HCT116 (cell line): ENCODE data around the gene RRAS2. TPM values are rescaled to one million over a fixed set of nuclear protein-coding genes. Genes with fewer than 3 reads are reported as not detected.
"Not testable (repeated sequence)": the region's sequence is repeated elsewhere in the genome, so short reads cannot be mapped to it uniquely, and the experiment has no call there.

Experiments used
- ATAC-seq: fragments of 200-7000 bp; cut with Tn5 transposase; 2 replicates; pipeline ENCODE4 v1.9.1; 2020; ENCODE audit warnings: mild to moderate bottlenecking, moderate library complexity
- BruUV-seq: library from RNA; stranded (reverse); fragments of 400-500 nt; replicated peaks from 2 replicates; lab custom pipeline; 2021; lab: Mats Ljungman, UMichigan
- CTCF ChIA-PET: fragments of 300-600 bp; sonication (Branson Sonifier 250); formaldehyde crosslinking; loops from one replicate; lab custom pipeline; 2021; ENCODE audit warnings: antibody characterized with exemption; lab: Charles Lee
- POLR2A ChIA-PET: fragments of 300-600, 350-600 bp; sonication (Branson Sonifier 250); formaldehyde crosslinking; loops from one replicate; lab custom pipeline; 2021; ENCODE audit warnings: antibody characterized with exemption; lab: Charles Lee
- RAD21 ChIA-PET, 2 experiments: fragments of 300-600 bp; sonication (Branson Sonifier 250); formaldehyde crosslinking; loops; one replicate each; lab custom pipeline; 2023; ENCODE audit warnings: low total read pairs in 2 of 2; ENCODE audit not compliant: uncharacterized antibody in 2 of 2, unreplicated experiment in 2 of 2, low non-redundant PET in 1 of 2; lab: Charles Lee
- DNase-seq: peaks from one replicate; pipeline ENCODE4 v3.0.0-alpha.2; 2010; ENCODE audit warnings: low read depth, low spot score
- H2AFZ ChIP-seq: fragments of 200-600 bp; shearing (Covaris generic), sonication (generic); 2 replicates; pipeline ENCODE4 v1.6.1; 2017; ENCODE audit warnings: low read depth, mixed run types, mixed read lengths, antibody characterized with exemption, low read length; ENCODE audit not compliant: poor library complexity, severe bottlenecking
- H3K27ac ChIP-seq: 2 replicates; pipeline ENCODE4 v1.5.1; 2012; ENCODE audit warnings: low read depth, low read length
- H3K27me3 ChIP-seq: fragments of 200-600 bp; sonication (generic); 2 replicates; pipeline ENCODE4 v1.6.1; 2016; ENCODE audit warnings: mixed run types, low read length, mixed read lengths; ENCODE audit not compliant: insufficient read depth
- H3K36me3 ChIP-seq, 2 experiments: fragments of 200-500 bp in 1 of 2; fragments of 200-600 bp in 1 of 2; sonication (Bioruptor generic) in 1 of 2; sonication (generic) in 1 of 2; 2 replicates each; pipeline versions ENCODE4 v1.5.1 to v1.6.1; 2014 to 2016; ENCODE audit warnings: low read length in 2 of 2, inconsistent platforms in 1 of 2, mixed read lengths in 1 of 2, mixed run types in 1 of 2; ENCODE audit not compliant: insufficient read depth in 2 of 2, control insufficient read depth in 1 of 2
- H3K4me1 ChIP-seq, 2 experiments: fragments of 200-600 bp in 1 of 2; sonication (generic) in 1 of 2; 2 replicates each; pipeline versions ENCODE4 v1.5.1 to v1.6.1; 2012 to 2017; ENCODE audit warnings: low read length in 2 of 2, inconsistent platforms in 1 of 2, mild to moderate bottlenecking in 1 of 2, mixed read lengths in 1 of 2, mixed run types in 1 of 2, moderate library complexity in 1 of 2; ENCODE audit not compliant: insufficient read depth in 2 of 2, control insufficient read depth in 1 of 2
- H3K4me2 ChIP-seq: fragments of 200-600 bp; sonication (generic); 2 replicates; pipeline ENCODE4 v1.6.1; 2017; ENCODE audit warnings: mixed run types, low read length, mixed read lengths
- H3K4me3 ChIP-seq, 2 experiments: fragments of 200-600 bp in 1 of 2; sonication (generic) in 1 of 2; replicated peaks in 1 of 2; 2 replicates each; pipeline ENCODE4 v1.5.1; 2011 to 2016; ENCODE audit warnings: low read length in 2 of 2, control low read depth in 1 of 2, low read depth in 1 of 2, mild to moderate bottlenecking in 1 of 2, mixed read lengths in 1 of 2, mixed run types in 1 of 2
- H3K79me2 ChIP-seq: fragments of 200-600 bp; sonication (generic); 2 replicates; pipeline ENCODE4 v1.6.1; 2017; ENCODE audit warnings: mild to moderate bottlenecking, mixed run types, low read length, moderate library complexity, mixed read lengths; ENCODE audit not compliant: insufficient read depth
- H3K9ac ChIP-seq: fragments of 200-600 bp; sonication (generic); 2 replicates; pipeline ENCODE4 v1.6.1; 2016; ENCODE audit warnings: low read length, mixed read lengths
- H3K9me2 ChIP-seq: fragments of 200-600 bp; sonication (generic), shearing (Covaris generic); 2 replicates; pipeline ENCODE4 v1.6.1; 2017; ENCODE audit warnings: mixed run types, mild to moderate bottlenecking, moderate library complexity; ENCODE audit not compliant: insufficient read depth
- H3K9me3 ChIP-seq, 2 experiments: fragments of 200-500 bp in 1 of 2; fragments of 200-600 bp in 1 of 2; sonication (Bioruptor generic) in 1 of 2; sonication (generic) in 1 of 2; 2 replicates each; pipeline ENCODE4 v1.6.1; 2014 to 2017; ENCODE audit warnings: low read length in 2 of 2, mixed read lengths in 2 of 2, inconsistent platforms in 1 of 2, low read depth in 1 of 2, mild to moderate bottlenecking in 1 of 2, mixed run types in 1 of 2, moderate library complexity in 1 of 2; ENCODE audit not compliant: control insufficient read depth in 1 of 2, insufficient read depth in 1 of 2
- H4K20me1 ChIP-seq: fragments of 200-600 bp; sonication (generic), shearing (Covaris generic); 2 replicates; pipeline ENCODE4 v1.6.1; 2017; ENCODE audit warnings: mixed run types, mild to moderate bottlenecking, moderate library complexity; ENCODE audit not compliant: insufficient read depth
- CBX3 ChIP-seq: IDR thresholded peaks from 2 replicates; pipeline ENCODE4 v1.6.1; 2012; ENCODE audit warnings: low read depth
- EZH2 ChIP-seq: fragments of 200-600 bp; sonication (generic); IDR thresholded peaks from 2 replicates; pipeline ENCODE4 v1.6.1; 2017; ENCODE audit warnings: antibody characterized with exemption, mixed run types
- EZH2phosphoT487 ChIP-seq: fragments of 200-600 bp; IDR thresholded peaks from 2 replicates; pipeline ENCODE4 v1.6.1; 2018; ENCODE audit warnings: antibody characterized with exemption, borderline replicate concordance
- POLR2A ChIP-seq: IDR thresholded peaks from 2 replicates; pipeline ENCODE4 v1.7.0; 2011; ENCODE audit warnings: borderline replicate concordance; ENCODE audit not compliant: insufficient read depth, insufficient read length; ENCODE audit errors: extremely low read depth
- SIN3A ChIP-seq: IDR thresholded peaks from 2 replicates; pipeline ENCODE4 v1.6.1; 2012; ENCODE audit warnings: low read depth
- SP1 ChIP-seq: IDR thresholded peaks from 2 replicates; pipeline ENCODE4 v1.6.1; 2012; ENCODE audit warnings: low read depth
- TCF7L2 ChIP-seq: IDR thresholded peaks from 2 replicates; pipeline ENCODE4 v1.7.0; 2011; ENCODE audit warnings: borderline replicate concordance, inconsistent platforms; ENCODE audit not compliant: insufficient read depth, insufficient read length; ENCODE audit errors: extremely low read depth
- YY1 ChIP-seq: IDR thresholded peaks from 2 replicates; pipeline ENCODE4 v1.6.1; 2011; ENCODE audit warnings: low read length, low read depth, moderate library complexity, mild to moderate bottlenecking; ENCODE audit not compliant: insufficient replicate concordance; ENCODE audit errors: extremely low read depth
- ZNF274 ChIP-seq: fragments of 200-500 bp; sonication (Bioruptor generic); IDR thresholded peaks from 2 replicates; pipeline ENCODE4 v1.6.1; 2014; ENCODE audit warnings: mild to moderate bottlenecking, low read depth, low read length, inconsistent platforms
- intact Hi-C: fragments of 100-400 bp; cut with micrococcal nuclease; formaldehyde crosslinking; loops from 2 replicates; pipeline ENCODE4 v1.10.0; 2022
- total RNA-seq: library from RNA; stranded (reverse); gene quantifications from one replicate; pipeline ENCODE4 v1.2.1, GENCODE V29; 2021; ENCODE audit not compliant: unreplicated experiment
- TF ChIP-seq, protein P1 (sequence below): IDR thresholded peaks from 2 replicates; pipeline ENCODE4 v1.6.1; 2011; ENCODE audit warnings: mild to moderate bottlenecking, low read length, moderate library complexity; ENCODE audit not compliant: insufficient replicate concordance; ENCODE audit errors: extremely low read depth
- TF ChIP-seq, protein P2 (sequence below): IDR thresholded peaks from 2 replicates; pipeline ENCODE4 v1.6.1; 2012

RRAS2 gene
- total RNA-seq, 1 experiment from 2014 or later, result 54.5 TPM

DNA sequence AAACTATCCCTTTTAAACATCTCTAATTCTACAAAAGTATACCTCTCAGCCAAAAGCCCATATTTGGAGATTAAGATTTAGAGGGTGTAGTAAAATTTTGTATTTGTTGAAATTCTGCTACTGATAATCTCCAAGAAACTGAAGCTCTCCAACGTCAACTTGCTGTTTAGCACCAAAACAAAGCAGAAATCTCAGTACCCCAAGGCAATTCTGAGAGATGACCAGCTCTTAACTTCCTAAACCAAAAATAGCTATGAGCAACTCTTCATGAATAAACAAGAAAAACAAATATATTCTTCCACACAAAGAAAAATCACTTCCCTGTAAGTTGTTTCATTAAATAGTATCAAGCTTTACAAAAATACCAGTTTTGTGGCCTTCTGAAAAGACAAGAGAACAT lies 13.3 kb downstream of the RRAS2 start:
- DNase-seq (no peak), ATAC-seq (no peak)
- peaks cover 97% of the 10 kb centered on the region for H3K79me2 ChIP-seq
- no peak overlapping the region for H3K4me2 ChIP-seq
- BruUV-seq, result no TSS peak
- H3K27me3 ChIP-seq, result no peaks in the 10 kb centered on the region
- peaks cover 0 to 13% of the 10 kb centered on the region in 2 experiments; a peak in 1 of 4 replicates for H3K36me3 ChIP-seq
- H3K27ac ChIP-seq, result no peak overlapping the region
- H3K4me1 ChIP-seq, result no peaks in the 10 kb centered on the region; a peak in 1 of 4 replicates
- RAD21 ChIA-PET, result no interaction called here
- intact Hi-C loops, result no loop called here
- no peaks in the 10 kb centered on the region; the same call in 1 of the 2 replicates for H4K20me1 ChIP-seq
- CTCF ChIA-PET, result no interaction called here
- TF ChIP-seq YY1 (no peak), SIN3A (no peak), ZNF274 (no peak), TCF7L2 (no peak), SP1 (no peak), EZH2phosphoT487 (no peak), CBX3 (no peak), POLR2A (no peak), EZH2 (no peak)
- TF ChIP-seq, protein P1, sequence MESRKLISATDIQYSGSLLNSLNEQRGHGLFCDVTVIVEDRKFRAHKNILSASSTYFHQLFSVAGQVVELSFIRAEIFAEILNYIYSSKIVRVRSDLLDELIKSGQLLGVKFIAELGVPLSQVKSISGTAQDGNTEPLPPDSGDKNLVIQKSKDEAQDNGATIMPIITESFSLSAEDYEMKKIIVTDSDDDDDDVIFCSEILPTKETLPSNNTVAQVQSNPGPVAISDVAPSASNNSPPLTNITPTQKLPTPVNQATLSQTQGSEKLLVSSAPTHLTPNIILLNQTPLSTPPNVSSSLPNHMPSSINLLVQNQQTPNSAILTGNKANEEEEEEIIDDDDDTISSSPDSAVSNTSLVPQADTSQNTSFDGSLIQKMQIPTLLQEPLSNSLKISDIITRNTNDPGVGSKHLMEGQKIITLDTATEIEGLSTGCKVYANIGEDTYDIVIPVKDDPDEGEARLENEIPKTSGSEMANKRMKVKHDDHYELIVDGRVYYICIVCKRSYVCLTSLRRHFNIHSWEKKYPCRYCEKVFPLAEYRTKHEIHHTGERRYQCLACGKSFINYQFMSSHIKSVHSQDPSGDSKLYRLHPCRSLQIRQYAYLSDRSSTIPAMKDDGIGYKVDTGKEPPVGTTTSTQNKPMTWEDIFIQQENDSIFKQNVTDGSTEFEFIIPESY, result no peak
- TF ChIP-seq, protein P2, sequence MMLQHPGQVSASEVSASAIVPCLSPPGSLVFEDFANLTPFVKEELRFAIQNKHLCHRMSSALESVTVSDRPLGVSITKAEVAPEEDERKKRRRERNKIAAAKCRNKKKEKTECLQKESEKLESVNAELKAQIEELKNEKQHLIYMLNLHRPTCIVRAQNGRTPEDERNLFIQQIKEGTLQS, result no peak
- no peak overlapping the region for H3K9ac ChIP-seq
- H2AFZ ChIP-seq, result no peak overlapping the region
- POLR2A ChIA-PET, result no interaction called here
- H3K4me3 ChIP-seq, result no peak overlapping the region
- H3K9me2 ChIP-seq, result no peaks in the 10 kb centered on the region
- H3K9me3 ChIP-seq, result 0 out of 4 replicates have a peak, but pooled peaks cover 0 to 8% of the 10 kb centered on the region in 2 experiments

DNA sequence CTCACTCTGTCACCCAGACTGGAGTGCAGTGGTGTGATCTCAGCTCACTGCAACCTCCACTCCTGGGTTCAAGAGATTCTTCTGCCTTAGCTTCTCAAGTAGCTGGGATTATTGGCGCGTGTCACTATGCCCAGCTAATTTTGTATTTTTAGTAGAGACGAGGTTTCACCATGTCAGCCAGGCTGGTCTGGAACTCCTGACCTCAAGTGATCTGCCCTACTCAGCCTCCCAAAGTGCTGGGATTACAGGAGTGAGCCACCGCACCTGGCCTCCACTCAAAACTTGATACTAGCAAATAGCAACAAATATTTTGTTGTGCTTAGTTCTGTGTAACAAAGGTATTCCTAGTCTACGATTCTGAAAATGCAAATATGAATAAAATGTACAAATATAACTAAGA lies 14.0 kb downstream of the RRAS2 start:
- H3K27me3 ChIP-seq, H3K4me2 ChIP-seq, DNase-seq, H2AFZ ChIP-seq, H3K27ac ChIP-seq, RAD21 ChIA-PET, H3K9me2 ChIP-seq, BruUV-seq, ATAC-seq, POLR2A ChIA-PET, H3K4me3 ChIP-seq, H3K9me3 ChIP-seq, CTCF ChIA-PET, H3K9ac ChIP-seq, intact Hi-C loops, H3K4me1 ChIP-seq, H4K20me1 ChIP-seq: not testable (repeated sequence)
- H3K36me3 ChIP-seq, result peaks cover 0 to 13% of the 10 kb centered on the region in 2 experiments; a peak in 1 of 4 replicates
- H3K79me2 ChIP-seq, result peaks cover 96% of the 10 kb centered on the region
